Trophoblast cell (in vitro differentiated cells and primary cell): ENCODE data around the gene ITFG1.
"Not testable (repeated sequence)": the region's sequence is repeated elsewhere in the genome, so short reads cannot be mapped to it uniquely, and the experiment has no call there.

Source experiments
- DNase-seq, 2 donors: peaks; one replicate each; pipeline ENCODE4 v3.0.0-alpha.2; 2016
- H2AFZ ChIP-seq: 2 replicates; pipeline ENCODE4 v1.6.1; 2013; ENCODE audit warnings: low read length, moderate library complexity, mild to moderate bottlenecking; ENCODE audit not compliant: insufficient read depth, poor library complexity
- H2AK5ac ChIP-seq: 2 replicates; pipeline ENCODE4 v1.6.1; 2013; ENCODE audit warnings: mild to moderate bottlenecking, low read length
- H2BK120ac ChIP-seq: 2 replicates; pipeline ENCODE4 v1.6.1; 2013; ENCODE audit warnings: low read length, mild to moderate bottlenecking, moderate library complexity; ENCODE audit not compliant: insufficient read depth, poor library complexity
- H2BK12ac ChIP-seq: 2 replicates; pipeline ENCODE4 v1.6.1; 2013; ENCODE audit warnings: mild to moderate bottlenecking, low read length, moderate library complexity
- H2BK5ac ChIP-seq: 2 replicates; pipeline ENCODE4 v1.6.1; 2013; ENCODE audit warnings: low read length, low read depth, moderate library complexity, mild to moderate bottlenecking; ENCODE audit not compliant: poor library complexity
- H3K14ac ChIP-seq: 2 replicates; pipeline ENCODE4 v1.6.1; 2013; ENCODE audit warnings: mild to moderate bottlenecking, low read length
- H3K18ac ChIP-seq: 2 replicates; pipeline ENCODE4 v1.6.1; 2013; ENCODE audit warnings: mild to moderate bottlenecking, low read length
- H3K23ac ChIP-seq: 2 replicates; pipeline ENCODE4 v1.6.1; 2013; ENCODE audit warnings: low read length
- H3K27ac ChIP-seq: 2 replicates; pipeline ENCODE4 v1.5.1; 2013; ENCODE audit warnings: low read depth, mild to moderate bottlenecking, inconsistent platforms, low read length, moderate library complexity
- H3K27me3 ChIP-seq: 2 replicates; pipeline ENCODE4 v1.6.1; 2013; ENCODE audit warnings: inconsistent platforms, mild to moderate bottlenecking, low read length, moderate library complexity; ENCODE audit not compliant: insufficient read depth
- H3K36me3 ChIP-seq, 2 experiments: 1 replicate in 1 of 2; 2 replicates in 1 of 2; pipeline ENCODE4 v1.6.1; 2013; ENCODE audit warnings: low read length in 2 of 2, mild to moderate bottlenecking in 2 of 2, moderate library complexity in 1 of 2; ENCODE audit not compliant: insufficient read depth in 2 of 2, control insufficient read depth in 1 of 2
- H3K4ac ChIP-seq: 2 replicates; pipeline ENCODE4 v1.6.1; 2013; ENCODE audit warnings: low read depth, mild to moderate bottlenecking, low read length, moderate library complexity
- H3K4me1 ChIP-seq, 2 experiments: 1 replicate in 1 of 2; 2 replicates in 1 of 2; pipeline ENCODE4 v1.6.1; 2013; ENCODE audit warnings: low read length in 2 of 2, mild to moderate bottlenecking in 2 of 2, moderate library complexity in 1 of 2; ENCODE audit not compliant: insufficient read depth in 2 of 2, control insufficient read depth in 1 of 2
- H3K4me2 ChIP-seq: 2 replicates; pipeline ENCODE4 v1.6.1; 2013; ENCODE audit warnings: inconsistent platforms, mild to moderate bottlenecking, low read length, moderate library complexity
- H3K4me3 ChIP-seq: 2 replicates; pipeline ENCODE4 v1.5.1; 2013; ENCODE audit warnings: mild to moderate bottlenecking, low read depth, low read length, inconsistent platforms
- H3K79me1 ChIP-seq: one replicate; pipeline ENCODE4 v1.6.1; 2013; ENCODE audit warnings: low read length
- H3K79me2 ChIP-seq: 2 replicates; pipeline ENCODE4 v1.6.1; 2013; ENCODE audit warnings: low read length, mild to moderate bottlenecking; ENCODE audit not compliant: control insufficient read depth, insufficient read depth, poor library complexity
- H3K9ac ChIP-seq: 2 replicates; pipeline ENCODE4 v1.6.1; 2013; ENCODE audit warnings: mild to moderate bottlenecking, low read length
- H3K9me3 ChIP-seq: 2 replicates; pipeline ENCODE4 v1.6.1; 2013; ENCODE audit warnings: low read depth, mild to moderate bottlenecking, control low read depth, inconsistent platforms, low read length; ENCODE audit not compliant: insufficient read depth
- H4K12ac ChIP-seq: 2 replicates; pipeline ENCODE4 v1.6.1; 2013; ENCODE audit warnings: low read depth, mild to moderate bottlenecking, low read length, moderate library complexity
- H4K8ac ChIP-seq: 2 replicates; pipeline ENCODE4 v1.6.1; 2013; ENCODE audit warnings: low read depth, mild to moderate bottlenecking, low read length, moderate library complexity
- H4K91ac ChIP-seq: one replicate; pipeline ENCODE4 v1.6.1; 2013; ENCODE audit warnings: low read depth, mild to moderate bottlenecking, low read length, moderate library complexity
- WGBS: extraction: QIAGEN DNeasy Blood & Tissue Kit; methylation state at CpG from one replicate; pipeline ENCODE4 v1.1.7; 2013; ENCODE audit warnings: missing lambda C conversion rate; ENCODE audit not compliant: insufficient read length, insufficient coverage; ENCODE audit errors: extremely low coverage; 5-methylcytosine and 5-hydroxymethylcytosine counted together

Gene ITFG1

DNA sequence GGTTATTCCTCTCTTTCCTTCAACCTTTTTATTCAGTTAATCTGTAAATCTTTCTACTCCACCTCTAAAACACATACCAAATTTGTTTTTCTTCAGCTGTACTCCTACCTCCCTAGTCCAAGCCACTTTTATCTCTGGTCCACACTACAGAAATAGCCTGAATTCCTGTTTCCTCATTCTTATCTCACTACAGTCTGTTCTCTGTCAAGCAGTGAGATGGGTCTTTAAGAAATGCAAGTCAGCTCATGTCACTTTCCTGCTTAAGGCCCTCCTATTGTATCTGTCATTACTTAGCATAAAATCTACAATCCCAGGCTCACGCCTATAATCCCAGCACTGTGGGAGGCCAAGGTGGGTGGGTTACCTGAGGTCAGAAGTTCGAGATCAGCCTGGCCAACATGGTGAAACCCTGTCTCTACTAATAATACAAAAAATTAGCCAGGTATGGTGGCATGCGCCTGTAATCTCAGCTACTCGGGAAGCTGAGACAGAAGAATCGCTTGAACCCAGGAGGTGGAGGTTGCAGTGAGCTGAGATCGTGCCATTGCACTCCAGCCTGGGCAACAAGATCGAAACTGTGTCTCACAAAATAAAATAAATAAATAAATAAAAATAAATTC is 7.3 kb upstream of the ITFG1 start:
- H3K79me1 ChIP-seq, H3K9me3 ChIP-seq, H3K79me2 ChIP-seq, H3K9ac ChIP-seq, H4K12ac ChIP-seq, H3K4me1 ChIP-seq, H3K23ac ChIP-seq, H3K4ac ChIP-seq, H2BK5ac ChIP-seq, H3K14ac ChIP-seq, H3K18ac ChIP-seq, H2BK12ac ChIP-seq, H4K91ac ChIP-seq, H3K27me3 ChIP-seq, H4K8ac ChIP-seq, H2AK5ac ChIP-seq, H3K4me3 ChIP-seq, H2AFZ ChIP-seq, H3K36me3 ChIP-seq, H2BK120ac ChIP-seq, H3K4me2 ChIP-seq: not testable (repeated sequence)
- peak in 1 of 2 donors; percentile 54 for DNase-seq
- no CpG with 5 or more reads among the region's 7 CpGs for WGBS
- peak overlapping the region; percentile 72 for H3K27ac ChIP-seq

DNA sequence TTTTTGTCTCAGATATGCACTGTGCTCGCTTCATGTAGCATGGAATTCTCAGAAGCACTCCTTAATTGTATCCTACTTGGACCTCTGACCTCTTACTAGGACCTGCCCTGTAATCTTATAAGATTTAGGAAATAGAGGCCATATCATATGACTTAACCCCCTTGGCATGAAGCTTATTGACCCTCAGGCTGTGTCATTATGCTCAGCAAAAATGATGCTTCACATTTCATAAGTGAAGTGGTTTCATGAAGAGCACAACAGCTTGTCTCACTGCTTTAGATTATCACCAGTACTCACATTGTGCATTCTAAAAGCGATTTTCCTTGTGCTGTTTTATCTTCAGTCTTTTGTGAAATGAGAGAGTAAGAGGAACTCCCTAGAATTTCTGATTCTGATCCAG is 6.6 kb upstream of the ITFG1 start:
- DNase-seq = peak; percentile 64 to 87

DNA sequence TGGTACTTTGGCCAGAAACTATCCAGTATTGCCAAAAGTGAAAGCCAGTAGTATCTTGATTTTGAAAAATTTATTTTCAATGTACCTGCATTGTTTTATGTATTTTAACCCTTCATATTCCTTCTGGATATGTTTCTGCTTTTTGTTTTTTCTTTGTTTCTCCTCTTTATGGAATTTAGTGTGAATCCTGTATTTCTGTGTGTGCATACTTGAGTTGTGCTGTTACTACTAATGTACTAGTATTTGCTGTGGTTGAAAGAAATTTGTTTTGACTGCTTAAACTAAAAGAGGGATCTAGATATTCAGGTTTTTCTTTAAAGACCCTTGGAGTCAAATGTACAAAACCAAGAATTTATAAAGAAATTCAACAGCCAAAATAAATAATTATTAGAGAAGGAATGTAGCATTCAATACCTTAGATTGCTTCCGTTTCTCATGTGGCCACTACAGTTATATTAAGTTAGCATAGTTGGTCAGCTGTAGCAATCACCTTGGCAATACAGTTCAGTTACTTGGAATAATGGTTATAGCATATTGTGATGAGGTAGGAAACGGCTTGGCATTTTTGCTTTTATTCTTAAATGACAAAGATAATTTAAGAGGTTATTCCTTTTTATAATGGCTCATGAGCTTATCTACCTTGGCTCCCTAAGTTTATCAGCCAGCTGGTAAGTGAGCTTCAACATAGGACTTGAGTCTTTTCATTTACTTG is 5.2 kb upstream of the ITFG1 start:
- Histone ChIP-seq H3K27me3 (no peaks in the 10 kb centered on the region), H3K79me1 (peaks cover 8% of the 10 kb centered on the region), H3K4me1 (peaks cover 3 to 5% of the 10 kb centered on the region in 2 experiments), H3K79me2 (peaks cover 6% of the 10 kb centered on the region), H2BK5ac (no peak overlapping the region), H3K27ac (no peak overlapping the region), H2AFZ (no peak overlapping the region), H2BK12ac (no peak overlapping the region), H3K9ac (no peak overlapping the region), H3K4me2 (no peak overlapping the region), H2AK5ac (no peak overlapping the region), H3K4ac (no peak overlapping the region), H3K23ac (no peak overlapping the region), H4K12ac (no peak overlapping the region), H3K9me3 (no peaks in the 10 kb centered on the region), H3K18ac (no peak overlapping the region), H3K4me3 (no peak overlapping the region), H3K36me3 (no peaks in the 10 kb centered on the region), H3K14ac (no peak overlapping the region), H4K91ac (no peak overlapping the region), H2BK120ac (no peak overlapping the region), H4K8ac (no peak overlapping the region)
- no peak for DNase-seq
- no CpG with 5 or more reads among the region's 2 CpGs for WGBS

More for the DNA sequence above, 6.6 kb upstream of the ITFG1 start:
- peak overlapping the region; percentile 69 for H3K27ac ChIP-seq
- no peak overlapping the region for H2AK5ac ChIP-seq
- H2BK12ac ChIP-seq = no peak overlapping the region
- no peak overlapping the region for H4K91ac ChIP-seq
- no peak overlapping the region for H3K23ac ChIP-seq
- H4K8ac ChIP-seq = no peak overlapping the region
- H3K9ac ChIP-seq = no peak overlapping the region
- no peaks in the 10 kb centered on the region for H3K9me3 ChIP-seq
- no peaks in the 10 kb centered on the region for H3K36me3 ChIP-seq
- peaks cover 2% of the 10 kb centered on the region for H3K79me1 ChIP-seq
- no peak overlapping the region for H3K4me2 ChIP-seq
- H3K14ac ChIP-seq = no peak overlapping the region
- WGBS = no CpG with 5 or more reads among the region's 2 CpGs
- no peaks in the 10 kb centered on the region for H3K27me3 ChIP-seq
- no peak overlapping the region for H4K12ac ChIP-seq
- no peak overlapping the region for H3K18ac ChIP-seq
- H3K4me3 ChIP-seq = no peak overlapping the region
- no peaks in the 10 kb centered on the region for H3K79me2 ChIP-seq
- no peak overlapping the region for H3K4ac ChIP-seq
- H2BK120ac ChIP-seq = no peak overlapping the region
- no peak overlapping the region for H2BK5ac ChIP-seq
- H2AFZ ChIP-seq = no peak overlapping the region
- peaks cover 3 to 5% of the 10 kb centered on the region in 2 experiments for H3K4me1 ChIP-seq

DNA sequence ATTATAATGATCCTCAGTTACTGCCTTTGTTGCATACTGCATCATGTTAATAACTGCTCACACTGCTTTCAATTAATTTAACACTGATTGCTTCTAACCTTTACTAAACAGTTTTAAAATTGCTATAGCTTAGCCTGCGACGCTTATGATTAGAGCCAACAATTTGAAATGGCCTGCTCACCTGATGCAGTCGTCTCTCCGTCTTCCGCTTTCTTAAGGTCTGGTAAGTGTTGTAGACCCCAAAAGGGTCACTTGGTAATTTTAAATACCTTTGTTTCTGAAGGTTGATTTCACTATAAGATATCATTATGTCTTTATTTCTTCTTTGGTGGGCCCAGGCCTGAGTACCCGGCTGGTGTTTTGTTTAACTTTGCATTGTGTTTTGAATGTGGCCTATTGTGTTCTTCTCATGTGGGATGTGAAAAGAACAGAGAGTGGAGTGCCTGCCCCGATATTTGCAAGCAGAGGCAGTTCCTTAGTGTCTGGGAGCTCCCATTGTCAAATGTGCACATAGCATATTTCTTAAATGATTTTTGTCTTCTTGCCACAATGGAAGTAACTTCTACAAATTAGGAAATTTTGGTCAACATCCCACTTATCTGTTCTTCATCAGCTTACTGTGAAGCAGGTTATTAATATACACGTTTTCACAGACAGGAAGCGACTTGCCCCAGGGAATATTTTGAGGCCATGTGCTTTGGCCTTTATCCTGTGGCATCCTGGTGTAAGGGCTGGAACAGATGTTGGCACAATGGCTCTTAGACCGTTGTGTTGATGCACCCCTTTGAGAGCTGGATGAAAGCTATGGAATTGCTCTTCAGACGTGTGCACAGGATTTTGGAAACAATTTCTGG is 3.1 kb upstream of the ITFG1 start:
- Histone ChIP-seq H3K79me2 (peaks cover 12% of the 10 kb centered on the region), H2AK5ac (no peak overlapping the region)
- no CpG with 5 or more reads among the region's 11 CpGs for WGBS

More for the DNA sequence above, 3.1 kb upstream of the ITFG1 start:
- no peak for DNase-seq
- Histone ChIP-seq H3K27me3 (no peaks in the 10 kb centered on the region), H2BK120ac (no peak overlapping the region), H2BK12ac (no peak overlapping the region), H3K4me2 (no peak overlapping the region), H4K8ac (no peak overlapping the region), H3K27ac (no peak overlapping the region), H4K12ac (no peak overlapping the region), H2AFZ (no peak overlapping the region), H3K79me1 (peaks cover 13% of the 10 kb centered on the region), H3K14ac (no peak overlapping the region), H3K9me3 (no peaks in the 10 kb centered on the region), H4K91ac (no peak overlapping the region), H2BK5ac (no peak overlapping the region), H3K18ac (no peak overlapping the region), H3K36me3 (no peaks in the 10 kb centered on the region), H3K23ac (no peak overlapping the region), H3K4ac (no peak overlapping the region), H3K4me1 (peaks cover 10% of the 10 kb centered on the region in 2 experiments), H3K4me3 (no peak overlapping the region), H3K9ac (no peak overlapping the region)
